ENCODE measurements around the gene CFAP57. TPM values are rescaled to one million over a fixed set of nuclear protein-coding genes. Genes with fewer than 3 reads are reported as not detected.

Gene CFAP57
- total RNA-seq, 1 experiment from 2014 or later, result 0.44 TPM

GRCh38 chr1:43251024-43251423, 78.9 kb downstream of the CFAP57 start:
- intact Hi-C loops (cut with micrococcal nuclease), result no loop called here
- H3K9me3 Mint-ChIP-seq (ENCODE audit: unreplicated experiment), result peaks cover 25% of the 10 kb centered on the region
- no peak overlapping the region for H3K27ac Mint-ChIP-seq (ENCODE audit: low read depth, unreplicated experiment)
- TF ChIP-seq, protein P1, sequence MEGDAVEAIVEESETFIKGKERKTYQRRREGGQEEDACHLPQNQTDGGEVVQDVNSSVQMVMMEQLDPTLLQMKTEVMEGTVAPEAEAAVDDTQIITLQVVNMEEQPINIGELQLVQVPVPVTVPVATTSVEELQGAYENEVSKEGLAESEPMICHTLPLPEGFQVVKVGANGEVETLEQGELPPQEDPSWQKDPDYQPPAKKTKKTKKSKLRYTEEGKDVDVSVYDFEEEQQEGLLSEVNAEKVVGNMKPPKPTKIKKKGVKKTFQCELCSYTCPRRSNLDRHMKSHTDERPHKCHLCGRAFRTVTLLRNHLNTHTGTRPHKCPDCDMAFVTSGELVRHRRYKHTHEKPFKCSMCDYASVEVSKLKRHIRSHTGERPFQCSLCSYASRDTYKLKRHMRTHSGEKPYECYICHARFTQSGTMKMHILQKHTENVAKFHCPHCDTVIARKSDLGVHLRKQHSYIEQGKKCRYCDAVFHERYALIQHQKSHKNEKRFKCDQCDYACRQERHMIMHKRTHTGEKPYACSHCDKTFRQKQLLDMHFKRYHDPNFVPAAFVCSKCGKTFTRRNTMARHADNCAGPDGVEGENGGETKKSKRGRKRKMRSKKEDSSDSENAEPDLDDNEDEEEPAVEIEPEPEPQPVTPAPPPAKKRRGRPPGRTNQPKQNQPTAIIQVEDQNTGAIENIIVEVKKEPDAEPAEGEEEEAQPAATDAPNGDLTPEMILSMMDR (IDR thresholded peaks at IDR 0.05; ENCODE audit: unreplicated experiment), result no peak
- ChIA-PET POLR2A (no interaction called here), CTCF (interaction anchor here (0.7 kb wide), 1 partner anchor 100 kb away, joined by 3 read pairs; no protein-coding TSS in a partner anchor)
- H3K4me1 Mint-ChIP-seq (ENCODE audit: insufficient read depth, unreplicated experiment), result no peaks in the 10 kb centered on the region
- H3K4me3 Mint-ChIP-seq (ENCODE audit: unreplicated experiment), result no peak overlapping the region
- DNase-seq (ENCODE audit: unreplicated experiment), result no peak
- no TSS peak for BruUV-seq (replicated peaks)
- no peaks in the 10 kb centered on the region for H3K36me3 Mint-ChIP-seq (ENCODE audit: insufficient read depth, unreplicated experiment)
- H3K27me3 Mint-ChIP-seq (ENCODE audit: insufficient read depth, unreplicated experiment), result peaks cover 19% of the 10 kb centered on the region

- no TSS peak for BruUV-seq (replicated peaks)
- Mint-ChIP-seq H3K27ac (ENCODE audit: low read depth, unreplicated experiment) (no peak overlapping the region), H3K4me3 (ENCODE audit: unreplicated experiment) (no peak overlapping the region), H3K36me3 (ENCODE audit: insufficient read depth, unreplicated experiment) (no peaks in the 10 kb centered on the region), H3K4me1 (ENCODE audit: insufficient read depth, unreplicated experiment) (peaks cover 8% of the 10 kb centered on the region), H3K27me3 (ENCODE audit: insufficient read depth, unreplicated experiment) (peaks cover 19% of the 10 kb centered on the region), H3K9me3 (ENCODE audit: unreplicated experiment) (peaks cover 13% of the 10 kb centered on the region)
- ChIA-PET POLR2A (interaction anchor here (0.6 to 1.2 kb wide), 2 partner anchors 8 to 37 kb away, joined by 3 read pairs; no protein-coding TSS in a partner anchor), CTCF (no interaction called here)
- TF ChIP-seq, protein P1 (IDR thresholded peaks at IDR 0.05; ENCODE audit: unreplicated experiment), result no peak
- intact Hi-C loops (cut with micrococcal nuclease), result no loop called here
- DNase-seq (ENCODE audit: unreplicated experiment), result no peak
These were observed 80.1 kb downstream of the CFAP57 start for GRCh38 chr1:43252225-43252624.

GRCh38 chr1:43253173-43253572, 81.0 kb downstream of the CFAP57 start:
- CTCF ChIA-PET, result no interaction called here
- no TSS peak for BruUV-seq (replicated peaks)
- H3K36me3 Mint-ChIP-seq (ENCODE audit: insufficient read depth, unreplicated experiment), result no peaks in the 10 kb centered on the region

GRCh38 chr1:43253876-43254275, 81.7 kb downstream of the CFAP57 start:
- Mint-ChIP-seq H3K27ac (ENCODE audit: low read depth, unreplicated experiment) (no peak overlapping the region), H3K36me3 (ENCODE audit: insufficient read depth, unreplicated experiment) (no peaks in the 10 kb centered on the region), H3K4me1 (ENCODE audit: insufficient read depth, unreplicated experiment) (peaks cover 9% of the 10 kb centered on the region), H3K27me3 (ENCODE audit: insufficient read depth, unreplicated experiment) (peaks cover 19% of the 10 kb centered on the region), H3K4me3 (ENCODE audit: unreplicated experiment) (no peak overlapping the region), H3K9me3 (ENCODE audit: unreplicated experiment) (peaks cover 6% of the 10 kb centered on the region)
- POLR2A ChIA-PET, result no interaction called here
- CTCF ChIA-PET, result no interaction called here
- DNase-seq (ENCODE audit: unreplicated experiment), result no peak
- intact Hi-C loops (cut with micrococcal nuclease), result no loop called here
- BruUV-seq (replicated peaks), result no TSS peak
- TF ChIP-seq, protein P1 (IDR thresholded peaks at IDR 0.05; ENCODE audit: unreplicated experiment), result no peak

More at GRCh38 chr1:43253173-43253572, 81.0 kb downstream of the CFAP57 start:
- intact Hi-C loops (cut with micrococcal nuclease), result no loop called here
- Mint-ChIP-seq H3K27ac (ENCODE audit: low read depth, unreplicated experiment) (no peak overlapping the region), H3K4me3 (ENCODE audit: unreplicated experiment) (no peak overlapping the region), H3K9me3 (ENCODE audit: unreplicated experiment) (peaks cover 6% of the 10 kb centered on the region), H3K4me1 (ENCODE audit: insufficient read depth, unreplicated experiment) (peaks cover 9% of the 10 kb centered on the region), H3K27me3 (ENCODE audit: insufficient read depth, unreplicated experiment) (peaks cover 19% of the 10 kb centered on the region)
- no peak for DNase-seq (ENCODE audit: unreplicated experiment)
- POLR2A ChIA-PET, result interaction anchor here (0.6 to 1.2 kb wide), 2 partner anchors 8 to 9 kb away, joined by 3 read pairs; no protein-coding TSS in a partner anchor
- TF ChIP-seq, protein P1 (IDR thresholded peaks at IDR 0.05; ENCODE audit: unreplicated experiment), result no peak
